Right lobe of liver (tissue), 6 donors: Measurements from ENCODE around the gene MAP3K14. TPM values are rescaled to one million over a fixed set of nuclear protein-coding genes. Genes with fewer than 3 reads are reported as not detected.

Source experiments
- ATAC-seq, 4 donors: fragments of 200-7000 bp; cut with Tn5 transposase; one replicate each; pipeline ENCODE4 v1.9.1; 2020; ENCODE audit warnings: mild to moderate bottlenecking in 4 of 4, moderate library complexity in 4 of 4
- DNase-seq, 3 donors: peaks; one replicate each; pipeline ENCODE4 v3.0.0-alpha.2; 2020
- H3K27ac ChIP-seq, 3 donors: fragments of 200-600 bp; one replicate each; pipeline ENCODE4 v1.8.0; 2022
- H3K27me3 ChIP-seq, 2 donors: fragments of 200-600 bp; one replicate each; pipeline ENCODE4 v1.8.0; 2022
- H3K36me3 ChIP-seq, 4 donors: fragments of 200-600 bp; sonication (generic) in 1 of 4; one replicate each; pipeline versions ENCODE4 v1.5.1 to v1.8.0; 2017 to 2022; ENCODE audit warnings: control low read depth in 1 of 4
- H3K4me1 ChIP-seq, 4 donors: fragments of 200-600 bp; sonication (generic) in 1 of 4; one replicate each; pipeline versions ENCODE4 v1.5.1 to v1.8.0; 2017 to 2022; ENCODE audit warnings: control low read depth in 1 of 4
- H3K4me3 ChIP-seq, 3 donors: fragments of 200-600 bp; one replicate each; pipeline ENCODE4 v1.8.0; 2022
- H3K9me3 ChIP-seq, 4 donors: fragments of 200-600 bp; sonication (generic) in 1 of 4; one replicate each; pipeline versions ENCODE4 v1.5.1 to v1.8.0; 2017 to 2022; ENCODE audit warnings: control low read depth in 1 of 4
- POLR2A ChIP-seq: fragments of 450-650 bp; IDR thresholded peaks from one replicate; pipeline ENCODE4 v1.6.1; 2017; ENCODE audit warnings: antibody characterized with exemption, mild to moderate bottlenecking
- WGBS: methylation state at CpG from one replicate; pipeline ENCODE4 v1.1.6; 2018; ENCODE audit warnings: low coverage, low lambda C conversion rate; ENCODE audit not compliant: insufficient coverage; ENCODE audit errors: missing lambda C conversion rate; 5-methylcytosine and 5-hydroxymethylcytosine counted together
- intact Hi-C, 2 donors: fragments of 100-400 bp; cut with DNase I; formaldehyde crosslinking; loops; one replicate each; pipeline versions ENCODE4 v1.11.2 to v1.14.1; 2022
- total RNA-seq, 6 experiments: library from RNA; depleted of rRNA in 2 of 6; stranded (reverse); fragments of >200 nt in 2 of 6; fragmentation: NEBNext Ultra II Directional in 3 of 6; extraction: Animal tissue kit (Norgen Biotek cat#: 25700) in 3 of 6; gene quantifications; one replicate each; pipeline versions ENCODE4 v1.1.0 to v1.2.4, GENCODE V29; 2016 to 2023
- TF ChIP-seq, protein P1 (sequence below), 4 donors: fragments of 200-600 bp in 3 of 4; fragments of 450-650 bp in 1 of 4; IDR thresholded peaks; one replicate each; pipeline versions ENCODE4 v1.5.1 to v1.8.0; 2016 to 2022; ENCODE audit warnings: antibody characterized with exemption in 4 of 4, mild to moderate bottlenecking in 2 of 4
- donor health status: DM: no; HTN: yes; CAD: no.
- donor health status: DM: no; HTN: no; CAD: no.
- donor health status: DM: no; HTN: no; CAD: no.
- donor health status: DM: no; HTN: yes; CAD: no.
- donor health status: DM: no; HTN: yes; CAD: no.

Gene MAP3K14
- total RNA-seq, 6 experiments from 2014 or later = 4.8 to 7.8 (median 6.3) TPM

DNA sequence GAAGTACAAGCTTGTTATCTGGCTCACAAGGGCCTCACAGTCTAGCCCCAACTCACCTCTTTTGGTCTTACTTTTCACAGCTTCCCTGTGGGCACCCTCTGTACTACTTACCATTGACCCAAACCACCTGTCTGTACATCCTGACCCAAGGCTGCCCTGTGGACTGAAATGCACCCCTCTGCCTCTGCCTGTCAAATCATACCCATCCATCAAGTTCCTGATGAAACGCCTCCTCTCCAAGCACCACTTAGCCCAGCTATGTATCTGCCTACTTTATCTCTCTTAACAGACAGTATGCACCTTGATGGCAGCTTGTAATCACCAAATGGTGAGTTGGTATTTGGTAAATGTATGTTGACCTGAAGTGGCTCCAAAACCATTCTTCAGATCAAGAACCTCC, 7.5 kb upstream of the MAP3K14 start:
- Histone ChIP-seq H3K27ac (no peak overlapping the region), H3K4me1 (no peaks in the 10 kb centered on the region), H3K9me3 (no peaks in the 10 kb centered on the region), H3K4me3 (no peak overlapping the region), H3K27me3 (no peaks in the 10 kb centered on the region), H3K36me3 (no peaks in the 10 kb centered on the region)
- no peak for DNase-seq
- WGBS = no CpG with 5 or more reads among the region's 1 CpG
- no peak for TF ChIP-seq POLR2A
- TF ChIP-seq, protein P1, sequence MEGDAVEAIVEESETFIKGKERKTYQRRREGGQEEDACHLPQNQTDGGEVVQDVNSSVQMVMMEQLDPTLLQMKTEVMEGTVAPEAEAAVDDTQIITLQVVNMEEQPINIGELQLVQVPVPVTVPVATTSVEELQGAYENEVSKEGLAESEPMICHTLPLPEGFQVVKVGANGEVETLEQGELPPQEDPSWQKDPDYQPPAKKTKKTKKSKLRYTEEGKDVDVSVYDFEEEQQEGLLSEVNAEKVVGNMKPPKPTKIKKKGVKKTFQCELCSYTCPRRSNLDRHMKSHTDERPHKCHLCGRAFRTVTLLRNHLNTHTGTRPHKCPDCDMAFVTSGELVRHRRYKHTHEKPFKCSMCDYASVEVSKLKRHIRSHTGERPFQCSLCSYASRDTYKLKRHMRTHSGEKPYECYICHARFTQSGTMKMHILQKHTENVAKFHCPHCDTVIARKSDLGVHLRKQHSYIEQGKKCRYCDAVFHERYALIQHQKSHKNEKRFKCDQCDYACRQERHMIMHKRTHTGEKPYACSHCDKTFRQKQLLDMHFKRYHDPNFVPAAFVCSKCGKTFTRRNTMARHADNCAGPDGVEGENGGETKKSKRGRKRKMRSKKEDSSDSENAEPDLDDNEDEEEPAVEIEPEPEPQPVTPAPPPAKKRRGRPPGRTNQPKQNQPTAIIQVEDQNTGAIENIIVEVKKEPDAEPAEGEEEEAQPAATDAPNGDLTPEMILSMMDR (IDR thresholded peaks at IDR 0.05) = no peak
- intact Hi-C loops = loop anchor here in 1 of 2 donors (10.0 kb wide), 1 partner anchor 60 kb away; no protein-coding TSS in a partner anchor
- no peak for ATAC-seq

DNA sequence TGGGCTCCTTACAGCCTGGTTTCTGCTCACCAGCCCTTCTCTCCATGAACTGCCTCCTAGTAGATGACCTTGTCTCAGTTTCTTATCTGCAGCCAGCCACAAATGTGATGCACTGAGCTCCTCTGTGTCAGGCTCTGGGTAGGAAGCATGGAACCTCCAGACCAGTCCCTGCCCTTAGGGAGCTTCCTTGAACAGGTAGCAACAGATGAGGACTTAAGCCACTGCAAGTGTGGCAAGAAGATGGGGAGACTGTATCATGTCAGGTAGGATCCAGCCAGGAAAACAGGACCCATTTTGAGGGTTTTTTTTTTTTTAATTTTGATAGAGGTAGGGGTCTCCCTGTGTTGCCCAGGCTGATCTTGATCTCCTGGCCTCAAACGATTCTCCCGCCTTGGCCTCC, 5.3 kb upstream of the MAP3K14 start:
- intact Hi-C loops = loop anchor here in 1 of 2 donors (10.0 kb wide), 1 partner anchor 63 kb away; no protein-coding TSS in a partner anchor

DNA sequence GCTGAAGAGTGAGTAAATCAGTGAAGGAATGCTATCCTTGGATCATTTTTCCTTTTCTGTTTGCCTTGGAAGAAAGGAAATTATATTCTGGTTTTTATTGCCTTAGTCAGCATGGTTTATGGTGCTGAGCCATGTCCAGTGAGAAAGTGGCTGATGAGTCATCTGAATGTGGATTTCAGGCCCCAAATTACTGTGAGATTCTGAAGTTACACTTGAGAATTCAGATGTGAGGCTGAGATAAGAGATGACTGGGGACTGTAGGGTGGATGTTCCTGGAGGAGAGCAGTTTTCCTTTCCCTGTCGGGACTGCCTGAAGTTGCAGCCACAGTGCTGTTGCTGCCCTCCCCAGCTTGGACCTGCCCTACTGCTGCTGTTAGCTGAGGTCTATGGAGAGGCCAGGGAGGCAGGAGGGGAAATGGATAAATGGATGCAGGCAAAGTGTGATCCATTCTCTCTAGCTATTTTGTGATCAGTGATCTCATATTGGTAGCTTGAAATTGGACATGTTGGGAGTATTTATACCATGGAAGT, 4.2 kb upstream of the MAP3K14 start:
- Histone ChIP-seq H3K4me1 (peaks cover 0 to 1% (median 0%) of the 10 kb centered on the region in 4 donors), H3K27me3 (no peaks in the 10 kb centered on the region), H3K9me3 (no peaks in the 10 kb centered on the region), H3K27ac (no peak overlapping the region), H3K4me3 (no peak overlapping the region), H3K36me3 (no peaks in the 10 kb centered on the region)
- WGBS = no CpG with 5 or more reads among the region's 1 CpG
- DNase-seq (no peak), ATAC-seq (no peak)
- intact Hi-C loops = loop anchor here in 1 of 2 donors (10.0 kb wide), 1 partner anchor 64 kb away; no protein-coding TSS in a partner anchor
- TF ChIP-seq, protein P1 (IDR thresholded peaks at IDR 0.05) = no peak
- no peak for TF ChIP-seq POLR2A

More for the DNA sequence above, 5.3 kb upstream of the MAP3K14 start:
- TF ChIP-seq, protein P1 (IDR thresholded peaks at IDR 0.05) = no peak
- no peak for TF ChIP-seq POLR2A
- Histone ChIP-seq H3K27ac (no peak overlapping the region), H3K27me3 (no peaks in the 10 kb centered on the region), H3K4me1 (no peaks in the 10 kb centered on the region), H3K36me3 (no peaks in the 10 kb centered on the region), H3K4me3 (no peak overlapping the region), H3K9me3 (no peaks in the 10 kb centered on the region)
- DNase-seq (no peak), ATAC-seq (no peak)
- 100% methylated on average over 2 of the region's 2 CpGs for WGBS

DNA sequence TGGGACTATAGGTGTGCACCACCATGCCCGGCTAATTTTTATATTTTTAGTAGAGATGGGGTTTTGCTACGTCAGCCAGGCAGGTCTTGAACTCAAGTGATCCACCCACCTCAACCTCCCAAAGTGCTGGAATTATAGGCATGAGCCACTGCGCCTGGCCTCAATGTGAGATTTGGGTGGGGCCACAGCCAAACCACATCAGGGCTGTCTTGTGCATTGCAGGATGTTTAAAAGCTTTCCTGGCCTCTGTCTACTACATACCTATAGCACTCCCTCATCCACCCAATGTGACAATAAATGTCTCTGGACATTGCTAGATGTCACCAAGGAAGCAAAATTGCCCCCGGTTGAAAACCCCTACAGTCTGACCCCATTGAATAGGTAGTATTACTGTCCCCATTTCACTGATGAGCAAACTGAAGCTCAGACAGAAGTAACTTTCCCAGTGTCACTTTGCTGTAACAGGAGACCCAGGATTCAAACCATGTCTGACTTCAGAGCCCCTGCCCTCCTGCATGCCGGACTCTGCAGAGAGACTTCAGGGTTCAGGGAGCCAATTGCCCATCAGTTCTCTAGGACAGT, 3.6 kb upstream of the MAP3K14 start:
- Histone ChIP-seq H3K4me3 (no peak overlapping the region), H3K36me3 (no peaks in the 10 kb centered on the region), H3K9me3 (no peaks in the 10 kb centered on the region), H3K27ac (no peak overlapping the region), H3K4me1 (peaks cover 0 to 7% (median 2%) of the 10 kb centered on the region in 4 donors), H3K27me3 (no peaks in the 10 kb centered on the region)
- ATAC-seq = no peak
- intact Hi-C loops = loop anchor here in 1 of 2 donors (10.0 kb wide), 1 partner anchor 64 kb away; no protein-coding TSS in a partner anchor
- no peak for DNase-seq
- WGBS = 93% methylated on average over 3 of the region's 5 CpGs
- TF ChIP-seq POLR2A = no peak
- TF ChIP-seq, protein P1 (IDR thresholded peaks at IDR 0.05) = no peak
